ENCODE data around the gene VSIG1. TPM values are rescaled to one million over a fixed set of nuclear protein-coding genes. Genes with fewer than 3 reads are reported as not detected.
A peak's percentile ranks its signal among the peaks of the same experiment; 100 is the strongest.

Gene VSIG1
- 0.14 TPM for polyA plus RNA-seq (2012; ENCODE audit: insufficient read depth, insufficient read length, low read depth)

GRCh38 chrX:108044554-108045256 is at the start of gene VSIG1:
Gene VSIG1 (plus strand): TSS chrX:108045065. CDS start chrX:108045131, 66 bp downstream.
- no peaks in the 10 kb centered on the region for H3K27me3 ChIP-seq
- no peak for TF ChIP-seq CTCF (IDR thresholded peaks at IDR 0.05; ENCODE audit: low read depth, low read length)

GRCh38 chrX:107996124-107996523 is 48.7 kb upstream of the VSIG1 start:
- H3K27me3 ChIP-seq: no peaks in the 10 kb centered on the region
- no peaks in the 10 kb centered on the region for H3K4me1 ChIP-seq
- TF ChIP-seq CTCF (IDR thresholded peaks at IDR 0.05; ENCODE audit: low read depth, low read length): no peak
- DNase-seq: no peak
- H3K4me3 ChIP-seq (ENCODE audit: low read depth, low read length): no peak overlapping the region
- no peaks in the 10 kb centered on the region for H3K36me3 ChIP-seq
- no peaks in the 10 kb centered on the region for H3K9me3 ChIP-seq

More at GRCh38 chrX:108044554-108045256, at the start of gene VSIG1:
- DNase-seq: no peak
- no peak within 1 kb of the TSS for H3K4me3 ChIP-seq (ENCODE audit: low read depth, low read length)
- no peaks in the 10 kb centered on the region for H3K4me1 ChIP-seq
- H3K36me3 ChIP-seq: no peaks in the 10 kb centered on the region
- H3K9me3 ChIP-seq: no peaks in the 10 kb centered on the region

- H3K4me3 ChIP-seq (ENCODE audit: low read depth, low read length): no peak overlapping the region
- no peaks in the 10 kb centered on the region for H3K4me1 ChIP-seq
- H3K36me3 ChIP-seq: no peaks in the 10 kb centered on the region
- no peak for TF ChIP-seq CTCF (IDR thresholded peaks at IDR 0.05; ENCODE audit: low read depth, low read length)
- H3K27me3 ChIP-seq: no peaks in the 10 kb centered on the region
- no peaks in the 10 kb centered on the region for H3K9me3 ChIP-seq
- DNase-seq: no peak
These were observed 44.1 kb upstream of the VSIG1 start for GRCh38 chrX:108000751-108001150.

GRCh38 chrX:108001218-108001814 is 43.5 kb upstream of the VSIG1 start:
- no peaks in the 10 kb centered on the region for H3K27me3 ChIP-seq
- no peak overlapping the region for H3K4me3 ChIP-seq (ENCODE audit: low read depth, low read length)
- H3K36me3 ChIP-seq: no peaks in the 10 kb centered on the region
- peak; percentile 67 for TF ChIP-seq CTCF (IDR thresholded peaks at IDR 0.05; ENCODE audit: low read depth, low read length)
- H3K9me3 ChIP-seq: no peaks in the 10 kb centered on the region
- H3K4me1 ChIP-seq: no peaks in the 10 kb centered on the region
- DNase-seq: peak; percentile 35

GRCh38 chrX:108018656-108019381 is 26.0 kb upstream of the VSIG1 start:
- no peaks in the 10 kb centered on the region for H3K27me3 ChIP-seq
- no peaks in the 10 kb centered on the region for H3K4me1 ChIP-seq
- H3K36me3 ChIP-seq: no peaks in the 10 kb centered on the region
- TF ChIP-seq CTCF (IDR thresholded peaks at IDR 0.05; ENCODE audit: low read depth, low read length): no peak
- H3K9me3 ChIP-seq: no peaks in the 10 kb centered on the region
- no peak for DNase-seq
- no peak overlapping the region for H3K4me3 ChIP-seq (ENCODE audit: low read depth, low read length)

Data from BE2C (cell line).